ENCODE measurements around the gene TARS3. TPM values are rescaled to one million over a fixed set of nuclear protein-coding genes. Genes with fewer than 3 reads are reported as not detected.

Gene TARS3
- total and polyA plus RNA-seq, 7 experiments from 2014 or later = 10.2 to 42.6 (median 22.7) TPM

DNA sequence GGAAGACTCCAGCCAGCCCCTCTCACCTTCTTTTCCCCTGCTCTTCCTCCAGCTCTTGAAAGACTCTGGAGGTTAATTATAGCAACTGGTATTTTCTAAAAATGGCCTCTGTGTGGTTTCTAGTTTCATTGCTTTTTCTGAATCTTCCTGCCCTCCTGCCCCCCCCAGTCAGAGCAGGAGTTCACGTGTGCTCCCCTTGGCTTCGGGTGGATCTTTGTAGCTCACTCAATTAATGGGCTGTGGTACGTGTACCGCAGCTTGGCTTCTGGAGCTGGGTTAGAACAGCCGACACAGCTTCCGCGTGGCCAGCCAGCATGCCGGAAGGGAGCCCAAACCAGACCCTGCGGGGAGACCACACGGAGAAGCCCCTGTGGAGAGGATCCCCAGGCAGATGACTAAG is 103.6 kb downstream of the TARS3 start:
- Histone ChIP-seq H3K4me3 (ENCODE audit: low read length) (no peak overlapping the region), H3K9me3 (ENCODE audit: control insufficient read depth in 2 of 3, low read length in 3 of 3) (no peaks in the 10 kb centered on the region), H3K27ac (ENCODE audit: low read depth, low read length) (no peak overlapping the region), H3K27me3 (ENCODE audit: control insufficient read depth in 2 of 2, insufficient read depth in 2 of 2, low read length in 2 of 2) (no peaks in the 10 kb centered on the region), H3K4me1 (ENCODE audit: control insufficient read depth in 2 of 2, insufficient read depth in 2 of 2, low read length in 2 of 2) (peaks cover 0 to 11% of the 10 kb centered on the region in 2 donors), H3K36me3 (ENCODE audit: control insufficient read depth in 2 of 3, insufficient read depth in 3 of 3, low read length in 3 of 3) (peaks cover 0 to 24% (median 0%) of the 10 kb centered on the region in 3 experiments)
- Mint-ChIP-seq H3K4me1 (peaks cover 10 to 32% (median 27%) of the 10 kb centered on the region in 7 donors), H3K9me3 (peaks cover 0 to 11% (median 2%) of the 10 kb centered on the region in 11 donors), H3K27me3 (no peaks in the 10 kb centered on the region), H3K36me3 (peaks cover 10 to 55% (median 18%) of the 10 kb centered on the region in 5 donors), H3K4me3 (no peak overlapping the region), H3K27ac (no peak overlapping the region)
- ChIA-PET CTCF (no interaction called here), POLR2A (no interaction called here)
- DNase-seq = no peak
- intact Hi-C loops (cut with micrococcal nuclease) = no loop called here
- no peak for ATAC-seq

DNA sequence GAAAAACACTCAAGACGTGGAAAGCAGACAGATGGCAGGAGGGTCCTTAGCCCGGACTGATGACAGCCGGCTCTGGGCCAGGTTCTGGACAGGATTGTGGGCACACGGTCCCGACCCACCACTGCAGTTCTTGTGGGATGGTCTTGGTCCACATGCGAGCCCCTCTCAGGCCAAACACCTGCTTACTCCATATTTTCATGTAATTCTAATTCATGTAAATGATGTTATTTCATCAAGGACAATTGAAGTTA is 104.7 kb downstream of the TARS3 start:
- H3K4me3 Mint-ChIP-seq = no peak overlapping the region
- ChIA-PET CTCF (no interaction called here), POLR2A (no interaction called here)

DNA sequence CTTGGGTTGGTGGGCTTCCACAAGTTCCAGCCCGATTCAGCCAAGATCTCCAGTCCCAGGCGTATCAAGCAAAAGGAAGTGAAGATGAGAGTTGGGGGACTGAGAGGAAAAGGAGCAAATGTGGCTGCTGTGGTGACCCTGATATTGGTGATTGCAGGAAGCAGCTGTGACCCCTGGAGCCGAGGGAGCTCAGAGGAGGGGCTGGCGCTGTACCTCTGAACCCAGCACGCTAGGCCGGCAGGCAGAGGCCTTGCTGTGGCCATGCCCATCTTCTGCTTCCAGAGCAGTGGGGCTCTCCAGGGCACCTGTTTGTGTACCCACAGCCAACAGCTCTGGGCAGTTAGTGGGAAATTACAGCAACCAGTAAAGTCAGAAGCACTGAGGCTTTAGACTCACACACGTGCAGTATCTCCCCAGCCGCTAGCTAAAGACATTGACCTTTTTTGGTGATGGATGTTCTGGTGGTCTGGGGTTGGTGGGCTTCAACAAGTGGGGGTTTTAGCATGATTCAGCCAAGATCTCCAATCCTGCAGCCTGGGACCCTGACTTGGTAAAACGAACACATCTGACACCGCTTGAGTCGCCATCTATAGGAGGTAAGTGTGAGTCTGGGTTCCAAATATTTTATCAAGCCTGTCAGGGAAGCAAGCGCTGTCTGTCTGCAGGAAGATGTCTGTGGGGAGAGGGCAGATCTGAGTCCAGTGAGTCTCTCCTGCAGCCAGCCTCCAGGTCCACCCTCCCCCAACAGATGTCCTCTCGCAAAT is 105.2 kb downstream of the TARS3 start:
- H3K9me3 ChIP-seq (ENCODE audit: control insufficient read depth in 2 of 3, low read length in 3 of 3) = no peaks in the 10 kb centered on the region
- no peaks in the 10 kb centered on the region for H3K27me3 ChIP-seq (ENCODE audit: control insufficient read depth in 2 of 2, insufficient read depth in 2 of 2, low read length in 2 of 2)
- CTCF ChIA-PET = no interaction called here
- H3K27ac ChIP-seq (ENCODE audit: low read depth, low read length) = no peak overlapping the region
- H3K36me3 ChIP-seq (ENCODE audit: control insufficient read depth in 2 of 3, insufficient read depth in 3 of 3, low read length in 3 of 3) = peaks cover 0 to 14% (median 0%) of the 10 kb centered on the region in 3 experiments
- Mint-ChIP-seq H3K9me3 (peaks cover 0 to 10% (median 2%) of the 10 kb centered on the region in 11 donors), H3K27ac (peak overlapping the region in 1 of 9 donors; percentile 34), H3K4me1 (peaks cover 8 to 27% (median 24%) of the 10 kb centered on the region in 7 donors), H3K4me3 (no peak overlapping the region), H3K36me3 (peaks cover 6 to 39% (median 12%) of the 10 kb centered on the region in 5 donors), H3K27me3 (no peaks in the 10 kb centered on the region)
- H3K4me3 ChIP-seq (ENCODE audit: low read length) = no peak overlapping the region
- H3K4me1 ChIP-seq (ENCODE audit: control insufficient read depth in 2 of 2, insufficient read depth in 2 of 2, low read length in 2 of 2) = peaks cover 0 to 11% of the 10 kb centered on the region in 2 donors
- ATAC-seq (no peak), DNase-seq (no peak)
- POLR2A ChIA-PET = no interaction called here
- intact Hi-C loops (cut with micrococcal nuclease) = no loop called here

More for the DNA sequence above, 104.7 kb downstream of the TARS3 start:
- Histone ChIP-seq H3K27ac (ENCODE audit: low read depth, low read length) (no peak overlapping the region), H3K36me3 (ENCODE audit: control insufficient read depth in 2 of 3, insufficient read depth in 3 of 3, low read length in 3 of 3) (peaks cover 0 to 16% (median 0%) of the 10 kb centered on the region in 3 experiments), H3K9me3 (ENCODE audit: control insufficient read depth in 2 of 3, low read length in 3 of 3) (no peaks in the 10 kb centered on the region), H3K27me3 (ENCODE audit: control insufficient read depth in 2 of 2, insufficient read depth in 2 of 2, low read length in 2 of 2) (no peaks in the 10 kb centered on the region), H3K4me1 (ENCODE audit: control insufficient read depth in 2 of 2, insufficient read depth in 2 of 2, low read length in 2 of 2) (peaks cover 0 to 11% of the 10 kb centered on the region in 2 donors), H3K4me3 (ENCODE audit: low read length) (no peak overlapping the region)
- Mint-ChIP-seq H3K36me3 (peaks cover 9 to 44% (median 14%) of the 10 kb centered on the region in 5 donors), H3K27me3 (no peaks in the 10 kb centered on the region), H3K27ac (no peak overlapping the region), H3K9me3 (peaks cover 0 to 11% (median 2%) of the 10 kb centered on the region in 11 donors), H3K4me1 (peaks cover 8 to 30% (median 27%) of the 10 kb centered on the region in 7 donors)
- ATAC-seq (no peak), DNase-seq (no peak)
- intact Hi-C loops (cut with micrococcal nuclease) = no loop called here

DNA sequence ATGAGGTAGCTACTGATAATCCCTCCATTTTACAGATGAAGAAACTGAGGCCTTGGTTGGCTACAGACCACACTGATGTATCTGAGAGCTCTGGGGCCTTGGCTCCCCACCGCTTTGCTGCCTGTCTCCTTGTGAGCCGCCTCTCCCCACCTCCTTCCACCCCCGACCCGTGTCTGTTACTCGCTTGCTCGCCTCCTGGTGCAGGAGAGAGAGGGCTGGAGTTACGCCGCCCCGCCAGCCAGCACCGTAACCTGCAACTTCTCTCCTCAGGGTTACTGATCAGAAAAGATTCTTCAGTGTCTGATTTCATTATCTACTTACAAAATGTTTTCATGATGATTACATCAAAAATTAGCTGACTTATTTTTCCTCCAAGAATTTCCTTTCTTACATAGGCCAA is 106.2 kb downstream of the TARS3 start:
- H3K4me1 ChIP-seq (ENCODE audit: control insufficient read depth in 2 of 2, insufficient read depth in 2 of 2, low read length in 2 of 2) = peaks cover 0 to 11% of the 10 kb centered on the region in 2 donors
- H3K27me3 ChIP-seq (ENCODE audit: control insufficient read depth in 2 of 2, insufficient read depth in 2 of 2, low read length in 2 of 2) = no peaks in the 10 kb centered on the region
- Mint-ChIP-seq H3K4me1 (peaks cover 8 to 25% (median 15%) of the 10 kb centered on the region in 7 donors), H3K9me3 (peaks cover 0 to 5% (median 0%) of the 10 kb centered on the region in 11 donors), H3K36me3 (peaks cover 1 to 30% (median 5%) of the 10 kb centered on the region in 5 donors), H3K27ac (peak overlapping the region in 1 of 9 donors; percentile 30), H3K27me3 (no peaks in the 10 kb centered on the region), H3K4me3 (no peak overlapping the region)
- ATAC-seq (no peak), DNase-seq (no peak)
- no peak overlapping the region for H3K27ac ChIP-seq (ENCODE audit: low read depth, low read length)
- H3K36me3 ChIP-seq (ENCODE audit: control insufficient read depth in 2 of 3, insufficient read depth in 3 of 3, low read length in 3 of 3) = peaks cover 0 to 12% (median 0%) of the 10 kb centered on the region in 3 experiments
- ChIA-PET CTCF (no interaction called here), POLR2A (no interaction called here)
- intact Hi-C loops (cut with micrococcal nuclease) = no loop called here
- no peak overlapping the region for H3K4me3 ChIP-seq (ENCODE audit: low read length)
- no peaks in the 10 kb centered on the region for H3K9me3 ChIP-seq (ENCODE audit: control insufficient read depth in 2 of 3, low read length in 3 of 3)

DNA sequence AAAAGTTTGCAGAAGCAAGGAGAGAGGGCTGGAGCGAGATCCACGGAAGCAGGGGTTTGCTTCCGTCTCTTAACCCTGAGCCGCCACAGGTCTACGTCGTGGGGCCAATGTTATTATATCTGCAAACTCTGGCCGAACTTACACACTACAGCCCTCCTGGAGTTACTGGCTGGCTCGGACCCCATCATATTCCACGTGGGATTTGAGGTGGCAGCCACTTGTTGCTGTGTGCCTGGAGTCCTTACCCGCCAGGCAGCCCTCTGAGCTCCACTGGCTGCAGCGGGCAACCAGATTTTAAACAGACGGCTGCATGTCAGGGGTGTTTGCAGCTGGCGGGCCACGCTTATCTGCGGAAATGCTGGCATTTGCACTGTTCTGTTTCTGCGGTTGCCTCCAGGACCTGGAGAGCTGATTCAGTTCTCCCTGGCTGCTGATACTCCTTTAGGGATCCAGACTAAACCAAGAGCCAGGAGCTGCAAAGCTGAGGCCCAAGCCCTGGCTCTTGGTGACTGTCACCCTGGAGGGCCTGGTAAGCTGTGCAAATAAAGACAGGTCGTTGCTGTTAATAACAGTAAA is 106.8 kb downstream of the TARS3 start:
- H3K36me3 ChIP-seq (ENCODE audit: control insufficient read depth in 2 of 3, insufficient read depth in 3 of 3, low read length in 3 of 3) = peaks cover 0 to 12% (median 0%) of the 10 kb centered on the region in 3 experiments
- Mint-ChIP-seq H3K27me3 (no peaks in the 10 kb centered on the region), H3K4me1 (peaks cover 5 to 23% (median 11%) of the 10 kb centered on the region in 7 donors), H3K27ac (peak overlapping the region in 1 of 9 donors; percentile 40), H3K36me3 (peaks cover 0 to 24% (median 4%) of the 10 kb centered on the region in 5 donors), H3K9me3 (peaks cover 0 to 2% (median 0%) of the 10 kb centered on the region in 11 donors), H3K4me3 (no peak overlapping the region)
- intact Hi-C loops (cut with micrococcal nuclease) = no loop called here
- no peak overlapping the region for H3K4me3 ChIP-seq (ENCODE audit: low read length)
- ChIA-PET POLR2A (no interaction called here), CTCF (no interaction called here)
- H3K9me3 ChIP-seq (ENCODE audit: control insufficient read depth in 2 of 3, low read length in 3 of 3) = no peaks in the 10 kb centered on the region
- no peak overlapping the region for H3K27ac ChIP-seq (ENCODE audit: low read depth, low read length)
- DNase-seq = no peak
- H3K27me3 ChIP-seq (ENCODE audit: control insufficient read depth in 2 of 2, insufficient read depth in 2 of 2, low read length in 2 of 2) = no peaks in the 10 kb centered on the region
- peaks cover 0 to 8% of the 10 kb centered on the region in 2 donors for H3K4me1 ChIP-seq (ENCODE audit: control insufficient read depth in 2 of 2, insufficient read depth in 2 of 2, low read length in 2 of 2)
- ATAC-seq = no peak

DNA sequence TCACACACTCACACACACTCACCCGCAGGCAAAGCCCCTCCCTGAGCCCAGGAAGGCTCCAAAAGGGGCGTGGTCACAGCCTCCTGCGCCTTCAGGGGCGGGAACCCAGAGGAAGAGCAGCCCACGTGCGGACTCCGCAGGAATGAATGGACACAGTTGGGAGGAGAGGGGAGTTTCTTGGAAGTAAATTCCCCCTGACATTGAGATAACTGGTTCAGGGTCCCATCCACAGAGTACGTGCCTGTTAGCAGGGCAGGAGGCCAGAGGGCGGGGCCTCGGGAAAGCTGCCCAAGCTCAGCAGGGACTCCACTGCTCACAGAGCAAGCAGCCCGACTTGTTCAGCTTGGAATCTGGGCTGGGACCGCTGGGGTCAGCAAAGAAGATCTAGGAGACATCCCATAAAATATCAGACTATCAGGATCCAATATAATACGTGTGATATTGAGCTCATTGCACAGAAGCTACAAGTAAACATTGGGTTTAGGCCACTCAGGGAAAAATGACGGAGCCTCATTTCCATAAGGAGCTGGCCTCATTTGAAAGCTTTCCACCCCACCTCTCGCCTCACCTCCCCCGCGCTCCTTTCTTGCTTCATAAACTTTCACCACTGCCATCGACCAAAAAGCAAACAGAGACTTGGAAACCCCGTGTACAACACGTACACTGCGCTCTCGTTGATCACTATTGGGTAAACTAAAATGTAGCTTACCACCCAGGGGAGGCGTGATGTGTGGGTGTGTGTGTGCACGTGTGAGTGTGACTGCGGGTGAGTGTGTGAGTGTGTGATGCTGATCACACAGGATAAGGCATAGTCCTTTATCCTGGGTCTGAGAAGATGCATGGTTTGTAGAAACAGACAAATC is 108.1 kb downstream of the TARS3 start:
- no peak overlapping the region for H3K27ac Mint-ChIP-seq
- Histone ChIP-seq H3K36me3 (ENCODE audit: control insufficient read depth in 2 of 3, insufficient read depth in 3 of 3, low read length in 3 of 3) (peaks cover 0 to 12% (median 0%) of the 10 kb centered on the region in 3 experiments), H3K4me1 (ENCODE audit: control insufficient read depth in 2 of 2, insufficient read depth in 2 of 2, low read length in 2 of 2) (no peaks in the 10 kb centered on the region), H3K4me3 (ENCODE audit: low read length) (no peak overlapping the region), H3K27me3 (ENCODE audit: control insufficient read depth in 2 of 2, insufficient read depth in 2 of 2, low read length in 2 of 2) (no peaks in the 10 kb centered on the region), H3K9me3 (ENCODE audit: control insufficient read depth in 2 of 3, low read length in 3 of 3) (no peaks in the 10 kb centered on the region), H3K27ac (ENCODE audit: low read depth, low read length) (no peak overlapping the region)
- POLR2A ChIA-PET = no interaction called here
- intact Hi-C loops (cut with micrococcal nuclease) = no loop called here
- ATAC-seq (no peak), DNase-seq (no peak)
- peaks cover 0 to 14% (median 0%) of the 10 kb centered on the region in 5 donors for H3K36me3 Mint-ChIP-seq
- peaks cover 0 to 14% (median 0%) of the 10 kb centered on the region in 7 donors for H3K4me1 Mint-ChIP-seq
- no peaks in the 10 kb centered on the region for H3K27me3 Mint-ChIP-seq
- CTCF ChIA-PET = interaction anchor here (0.7 kb wide), 1 partner anchor 8 kb away, joined by 3 read pairs; no protein-coding TSS in a partner anchor
- H3K9me3 Mint-ChIP-seq = no peaks in the 10 kb centered on the region
- no peak overlapping the region for H3K4me3 Mint-ChIP-seq
